NB4 (cell line): ENCODE data around the gene SMIM21.

Source experiments
- CTCF ChIP-seq: IDR thresholded peaks from one replicate; pipeline ENCODE4 v1.5.1; 2012; ENCODE audit warnings: low read depth, low read length
- MAX ChIP-seq: IDR thresholded peaks from 2 replicates; pipeline ENCODE4 v1.6.1; 2011; ENCODE audit warnings: low read depth, low read length
- POLR2A ChIP-seq: IDR thresholded peaks from 2 replicates; pipeline ENCODE4 v1.6.1; 2011; ENCODE audit warnings: mild to moderate bottlenecking; ENCODE audit not compliant: insufficient read length; ENCODE audit errors: extremely low read depth

- no peak for TF ChIP-seq CTCF
- TF ChIP-seq MAX = no peak
- no peak for TF ChIP-seq POLR2A
Observed at GRCh38 chr18:75472906-75473305, 45.4 kb upstream of the SMIM21 start.
